Right lobe of liver (tissue), 6 donors: ENCODE data around the gene PIWIL1. TPM values are rescaled to one million over a fixed set of nuclear protein-coding genes. Genes with fewer than 3 reads are reported as not detected.

ENCODE experiments used
- ATAC-seq, 4 donors: fragments of 200-7000 bp; cut with Tn5 transposase; one replicate each; pipeline ENCODE4 v1.9.1; 2020; ENCODE audit warnings: mild to moderate bottlenecking in 4 of 4, moderate library complexity in 4 of 4
- DNase-seq, 3 donors: peaks; one replicate each; pipeline ENCODE4 v3.0.0-alpha.2; 2020
- H3K27ac ChIP-seq, 3 donors: fragments of 200-600 bp; one replicate each; pipeline ENCODE4 v1.8.0; 2022
- H3K27me3 ChIP-seq, 2 donors: fragments of 200-600 bp; one replicate each; pipeline ENCODE4 v1.8.0; 2022
- H3K36me3 ChIP-seq, 4 donors: fragments of 200-600 bp; sonication (generic) in 1 of 4; one replicate each; pipeline versions ENCODE4 v1.5.1 to v1.8.0; 2017 to 2022; ENCODE audit warnings: control low read depth in 1 of 4
- H3K4me1 ChIP-seq, 4 donors: fragments of 200-600 bp; sonication (generic) in 1 of 4; one replicate each; pipeline versions ENCODE4 v1.5.1 to v1.8.0; 2017 to 2022; ENCODE audit warnings: control low read depth in 1 of 4
- H3K4me3 ChIP-seq, 3 donors: fragments of 200-600 bp; one replicate each; pipeline ENCODE4 v1.8.0; 2022
- H3K9me3 ChIP-seq, 4 donors: fragments of 200-600 bp; sonication (generic) in 1 of 4; one replicate each; pipeline versions ENCODE4 v1.5.1 to v1.8.0; 2017 to 2022; ENCODE audit warnings: control low read depth in 1 of 4
- CTCF ChIP-seq, 4 donors: fragments of 200-600 bp in 3 of 4; fragments of 450-650 bp in 1 of 4; IDR thresholded peaks; one replicate each; pipeline versions ENCODE4 v1.5.1 to v1.8.0; 2016 to 2022; ENCODE audit warnings: antibody characterized with exemption in 4 of 4, mild to moderate bottlenecking in 2 of 4
- POLR2A ChIP-seq: fragments of 450-650 bp; IDR thresholded peaks from one replicate; pipeline ENCODE4 v1.6.1; 2017; ENCODE audit warnings: antibody characterized with exemption, mild to moderate bottlenecking
- WGBS: methylation state at CpG from one replicate; pipeline ENCODE4 v1.1.6; 2018; ENCODE audit warnings: low coverage, low lambda C conversion rate; ENCODE audit not compliant: insufficient coverage; ENCODE audit errors: missing lambda C conversion rate; 5-methylcytosine and 5-hydroxymethylcytosine counted together
- intact Hi-C, 2 donors: fragments of 100-400 bp; cut with DNase I; formaldehyde crosslinking; loops; one replicate each; pipeline versions ENCODE4 v1.11.2 to v1.14.1; 2022
- total RNA-seq, 6 experiments: library from RNA; depleted of rRNA in 2 of 6; stranded (reverse); fragments of >200 nt in 2 of 6; fragmentation: NEBNext Ultra II Directional in 3 of 6; extraction: Animal tissue kit (Norgen Biotek cat#: 25700) in 3 of 6; gene quantifications; one replicate each; pipeline versions ENCODE4 v1.1.0 to v1.2.4, GENCODE V29; 2016 to 2023
- donor health status: DM: no; HTN: yes; CAD: no.
- donor health status: DM: no; HTN: no; CAD: no.
- donor health status: DM: no; HTN: no; CAD: no.
- donor health status: DM: no; HTN: yes; CAD: no.
- donor health status: DM: no; HTN: yes; CAD: no.

PIWIL1 gene
- total RNA-seq, 6 experiments from 2014 or later, result not detected

DNA sequence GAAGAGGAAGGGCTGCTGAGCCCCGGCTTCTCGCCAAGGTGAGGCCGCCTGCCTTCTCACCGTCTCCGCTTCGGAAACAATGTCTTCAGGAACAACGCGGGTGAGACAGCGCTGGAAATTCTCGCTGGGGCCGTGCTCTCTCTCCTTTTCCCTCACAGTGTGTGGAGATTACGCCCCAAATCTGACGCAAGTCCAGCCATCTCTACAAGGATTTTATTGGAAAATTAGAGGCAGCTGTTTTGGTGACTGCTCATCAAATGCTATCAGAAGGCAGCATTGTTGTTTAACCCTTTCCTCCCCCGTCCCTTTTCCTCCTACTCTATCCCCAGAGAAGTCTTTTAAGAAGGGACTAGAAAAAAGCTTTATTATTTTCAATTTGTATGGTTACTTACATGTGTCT lies 53.5 kb downstream of the PIWIL1 start:
- no peak for TF ChIP-seq CTCF (IDR thresholded peaks at IDR 0.05)
- TF ChIP-seq POLR2A, result no peak
- Histone ChIP-seq H3K27me3 (no peaks in the 10 kb centered on the region), H3K4me1 (no peaks in the 10 kb centered on the region), H3K9me3 (no peaks in the 10 kb centered on the region), H3K27ac (no peak overlapping the region), H3K4me3 (no peak overlapping the region), H3K36me3 (no peaks in the 10 kb centered on the region)
- intact Hi-C loops, result no loop called here
- WGBS, result 39% methylated on average over 9 of the region's 14 CpGs
- no peak for DNase-seq
- no peak for ATAC-seq

DNA sequence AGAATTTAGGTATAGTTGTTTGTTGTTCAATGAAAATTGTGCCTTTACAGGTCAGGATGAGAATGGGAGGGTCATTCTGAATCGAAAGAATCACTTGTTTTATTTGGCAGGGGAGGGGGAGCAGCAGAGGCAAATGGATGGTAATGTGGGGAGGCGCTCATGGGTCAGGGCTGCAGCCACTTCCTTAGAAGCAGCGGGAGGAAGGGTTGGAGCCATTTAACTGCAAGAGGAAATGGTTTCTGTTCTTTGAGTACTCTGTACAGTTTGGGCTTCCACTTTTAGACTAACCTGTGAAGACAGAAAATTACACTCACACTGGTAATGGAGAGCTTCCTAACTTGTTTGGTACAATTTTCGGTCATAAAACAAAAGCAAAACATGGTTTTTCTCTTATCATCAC lies 57.2 kb downstream of the PIWIL1 start:
- H3K4me3 ChIP-seq, result no peak overlapping the region
- ATAC-seq, result no peak
- WGBS, result 39% methylated on average over 3 of the region's 4 CpGs

DNA sequence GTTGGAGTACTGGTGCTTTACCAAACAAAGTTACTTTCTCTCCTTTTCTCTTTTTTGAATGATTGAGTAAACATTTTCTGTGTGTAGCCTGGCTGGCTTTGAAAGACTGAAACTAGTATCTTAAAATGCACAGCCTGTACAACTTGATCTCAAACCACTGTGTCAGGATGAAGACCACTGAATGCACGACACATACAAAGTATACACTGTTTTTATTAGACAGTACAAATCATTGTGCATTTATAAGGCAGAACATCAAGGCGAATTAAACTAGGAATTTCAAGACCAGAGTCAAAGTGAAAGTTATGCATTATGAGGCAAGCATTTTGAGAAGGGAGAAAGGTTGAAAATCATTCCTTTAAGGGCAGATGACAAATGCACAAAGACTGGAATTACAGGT lies 59.0 kb downstream of the PIWIL1 start:
- H3K4me1 ChIP-seq, result no peaks in the 10 kb centered on the region
- no peak overlapping the region for H3K27ac ChIP-seq
- TF ChIP-seq CTCF (IDR thresholded peaks at IDR 0.05), result no peak
- TF ChIP-seq POLR2A, result no peak
- 56% methylated on average over 2 of the region's 2 CpGs for WGBS
- H3K36me3 ChIP-seq, result no peaks in the 10 kb centered on the region
- H3K27me3 ChIP-seq, result no peaks in the 10 kb centered on the region
- no peak overlapping the region for H3K4me3 ChIP-seq
- no peak for DNase-seq
- ATAC-seq, result no peak
- intact Hi-C loops, result no loop called here
- no peaks in the 10 kb centered on the region for H3K9me3 ChIP-seq

More for the DNA sequence above, 57.2 kb downstream of the PIWIL1 start:
- DNase-seq, result no peak
- TF ChIP-seq CTCF (IDR thresholded peaks at IDR 0.05) (no peak), POLR2A (no peak)
- Histone ChIP-seq H3K27ac (no peak overlapping the region), H3K9me3 (no peaks in the 10 kb centered on the region), H3K27me3 (no peaks in the 10 kb centered on the region), H3K4me1 (no peaks in the 10 kb centered on the region), H3K36me3 (no peaks in the 10 kb centered on the region)
- intact Hi-C loops, result no loop called here

GRCh38 chr12:130398100-130398848 lies 60.6 kb downstream of the PIWIL1 start:
- intact Hi-C loops, result no loop called here
- DNase-seq (no peak), ATAC-seq (no peak)
- Histone ChIP-seq H3K27me3 (no peaks in the 10 kb centered on the region), H3K4me1 (no peaks in the 10 kb centered on the region), H3K27ac (no peak overlapping the region), H3K9me3 (no peaks in the 10 kb centered on the region), H3K36me3 (no peaks in the 10 kb centered on the region), H3K4me3 (no peak overlapping the region)
- WGBS, result 79% methylated on average over 12 of the region's 12 CpGs
- TF ChIP-seq CTCF (IDR thresholded peaks at IDR 0.05) (no peak), POLR2A (no peak)
